AG10803 (cell line): Measurements from ENCODE around the gene CD80.

ENCODE experiments used
- DNase-seq: peaks from one replicate; pipeline ENCODE4 v3.0.0; 2010; ENCODE audit warnings: low read depth
- H3K4me3 ChIP-seq: 2 replicates; pipeline ENCODE4 v1.5.1; 2011; ENCODE audit warnings: mild to moderate bottlenecking, low read length, control low read depth
- TF ChIP-seq, protein P1 (sequence below): conservative IDR thresholded peaks from 2 replicates; pipeline ENCODE4 v1.5.1; 2011; ENCODE audit warnings: mild to moderate bottlenecking, low read length, control low read depth, inconsistent platforms

The CD80 gene

DNA sequence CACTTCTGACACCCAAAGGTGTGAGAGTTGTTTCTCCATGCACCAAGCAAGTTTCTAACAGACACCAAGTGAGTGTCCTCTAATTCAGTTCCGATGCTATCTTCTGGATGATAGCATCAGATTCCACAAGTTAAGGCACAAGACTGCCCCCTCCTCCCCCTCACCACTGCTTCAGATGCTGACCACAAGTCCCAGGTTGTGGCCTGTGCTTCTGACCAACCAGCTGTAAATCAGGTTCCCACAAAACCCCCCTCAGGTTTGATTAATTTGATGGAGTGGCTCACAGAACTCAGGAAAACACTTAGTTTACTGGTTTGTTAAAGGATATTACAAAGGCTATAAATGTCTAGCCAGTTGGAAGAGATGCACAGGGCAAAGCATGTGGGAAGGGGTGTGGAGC, 31.3 kb upstream of the CD80 start:
- no peak for DNase-seq
- no peak overlapping the region for H3K4me3 ChIP-seq
- TF ChIP-seq, protein P1, sequence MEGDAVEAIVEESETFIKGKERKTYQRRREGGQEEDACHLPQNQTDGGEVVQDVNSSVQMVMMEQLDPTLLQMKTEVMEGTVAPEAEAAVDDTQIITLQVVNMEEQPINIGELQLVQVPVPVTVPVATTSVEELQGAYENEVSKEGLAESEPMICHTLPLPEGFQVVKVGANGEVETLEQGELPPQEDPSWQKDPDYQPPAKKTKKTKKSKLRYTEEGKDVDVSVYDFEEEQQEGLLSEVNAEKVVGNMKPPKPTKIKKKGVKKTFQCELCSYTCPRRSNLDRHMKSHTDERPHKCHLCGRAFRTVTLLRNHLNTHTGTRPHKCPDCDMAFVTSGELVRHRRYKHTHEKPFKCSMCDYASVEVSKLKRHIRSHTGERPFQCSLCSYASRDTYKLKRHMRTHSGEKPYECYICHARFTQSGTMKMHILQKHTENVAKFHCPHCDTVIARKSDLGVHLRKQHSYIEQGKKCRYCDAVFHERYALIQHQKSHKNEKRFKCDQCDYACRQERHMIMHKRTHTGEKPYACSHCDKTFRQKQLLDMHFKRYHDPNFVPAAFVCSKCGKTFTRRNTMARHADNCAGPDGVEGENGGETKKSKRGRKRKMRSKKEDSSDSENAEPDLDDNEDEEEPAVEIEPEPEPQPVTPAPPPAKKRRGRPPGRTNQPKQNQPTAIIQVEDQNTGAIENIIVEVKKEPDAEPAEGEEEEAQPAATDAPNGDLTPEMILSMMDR: no peak

DNA sequence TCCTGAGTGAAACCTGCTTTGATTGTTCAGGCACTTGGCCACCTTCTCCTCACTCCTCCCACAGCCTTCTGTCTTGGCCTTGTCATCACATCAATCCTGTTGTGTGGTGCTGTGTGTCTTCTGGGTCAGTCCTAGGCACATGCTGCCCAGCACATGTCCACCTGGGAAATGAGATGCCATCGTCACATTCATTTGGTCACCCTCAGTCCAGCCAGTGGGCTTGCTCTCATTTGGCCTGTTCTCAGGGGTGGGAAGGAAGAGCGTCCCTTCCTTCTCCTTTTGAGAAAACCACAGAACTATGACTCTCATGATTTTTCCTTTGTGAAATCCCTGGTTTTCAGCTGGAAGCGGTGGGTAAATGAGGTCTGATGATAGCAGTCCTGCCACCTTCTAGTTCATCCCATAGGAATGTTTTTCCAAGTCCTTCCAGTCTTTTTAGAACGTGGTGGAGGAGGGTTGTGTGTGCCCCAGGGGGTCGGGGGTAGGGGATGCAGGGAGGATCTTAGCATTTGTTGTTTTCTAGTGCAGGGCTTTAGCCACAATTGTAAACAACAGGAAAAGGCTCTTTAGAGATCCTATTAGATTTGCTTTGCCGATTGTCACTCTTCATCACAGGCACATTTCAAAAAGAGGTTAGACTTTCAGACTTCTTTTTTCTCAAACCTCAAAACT, 29.8 kb upstream of the CD80 start:
- DNase-seq: no peak
- TF ChIP-seq, protein P1: no peak
- H3K4me3 ChIP-seq: no peak overlapping the region

DNA sequence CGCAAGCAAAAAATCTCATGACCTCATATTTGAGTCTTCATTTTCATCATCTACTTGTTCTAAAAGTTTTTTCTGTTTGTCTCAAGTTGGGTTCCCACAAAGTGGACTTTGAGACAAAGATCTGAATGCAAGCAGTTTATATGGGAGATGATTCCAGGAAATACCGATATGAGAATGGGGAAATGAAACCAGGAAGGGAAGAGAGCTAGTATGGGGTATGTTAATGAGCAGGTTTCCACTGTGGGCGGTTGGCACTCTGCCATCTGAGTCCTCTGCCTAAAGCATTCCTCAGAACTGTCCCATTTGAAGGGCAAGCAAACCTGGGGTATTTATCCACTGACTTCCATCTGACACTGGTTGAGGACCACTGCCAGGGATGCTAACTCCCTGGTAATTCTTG, 28.7 kb upstream of the CD80 start:
- no peak for DNase-seq
- no peak overlapping the region for H3K4me3 ChIP-seq
- TF ChIP-seq, protein P1: no peak

DNA sequence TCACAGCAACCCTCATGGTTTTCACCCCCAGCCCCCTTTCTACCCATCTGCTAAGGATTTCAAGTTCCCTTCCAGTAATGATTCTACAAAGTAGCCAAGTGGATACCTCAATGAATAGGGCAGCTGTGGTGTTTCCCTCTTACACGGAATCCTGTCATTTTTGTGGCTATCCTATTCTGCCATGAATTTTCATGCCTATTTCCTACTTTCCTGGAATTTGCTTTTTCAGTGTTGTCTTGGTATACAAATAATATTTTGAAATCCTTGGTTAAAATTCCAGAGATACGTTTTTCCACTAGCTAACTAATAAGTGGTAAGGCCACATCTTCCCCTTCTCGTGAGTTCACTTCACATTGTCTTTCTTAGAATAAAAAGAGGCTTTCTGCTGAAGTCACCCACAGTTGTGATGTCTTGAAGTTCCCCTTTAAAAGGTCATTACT, 27.3 kb upstream of the CD80 start:
- DNase-seq: peak; percentile 84
- no peak overlapping the region for H3K4me3 ChIP-seq
- TF ChIP-seq, protein P1: no peak

DNA sequence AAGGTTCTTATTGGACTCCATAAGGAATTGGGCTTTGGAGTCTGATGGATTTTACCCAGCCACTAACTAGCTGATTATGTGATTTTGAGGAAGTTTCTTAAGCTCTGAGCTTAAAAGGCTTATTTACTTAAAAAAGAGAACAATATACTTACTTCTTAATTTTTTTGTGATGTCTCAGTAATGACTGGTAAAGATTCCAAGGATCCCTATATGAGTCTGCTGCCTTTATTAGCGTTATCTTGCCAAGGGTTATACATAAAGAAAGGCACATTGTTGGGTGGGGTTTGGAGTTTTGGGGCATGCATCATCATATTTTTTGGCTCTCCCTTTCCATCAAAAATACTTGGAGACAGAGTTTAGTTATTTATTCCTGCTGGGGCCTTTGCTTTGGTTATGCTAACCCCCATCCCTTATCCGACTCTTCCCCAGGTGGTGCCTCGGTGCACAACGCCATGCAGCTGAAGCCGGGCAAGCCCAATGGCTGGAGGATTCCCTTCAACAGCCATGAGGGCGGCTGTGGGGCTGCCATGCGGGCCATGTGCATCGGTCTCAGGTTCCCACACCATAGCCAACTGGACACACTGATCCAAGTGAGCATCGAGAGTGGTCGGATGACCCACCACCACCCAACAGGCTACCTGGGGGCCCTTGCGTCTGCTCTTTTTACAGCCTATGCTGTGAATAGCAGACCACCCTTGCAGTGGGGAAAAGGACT, 26.6 kb upstream of the CD80 start:
- TF ChIP-seq, protein P1: no peak
- DNase-seq: peak; percentile 20
- H3K4me3 ChIP-seq: no peak overlapping the region

DNA sequence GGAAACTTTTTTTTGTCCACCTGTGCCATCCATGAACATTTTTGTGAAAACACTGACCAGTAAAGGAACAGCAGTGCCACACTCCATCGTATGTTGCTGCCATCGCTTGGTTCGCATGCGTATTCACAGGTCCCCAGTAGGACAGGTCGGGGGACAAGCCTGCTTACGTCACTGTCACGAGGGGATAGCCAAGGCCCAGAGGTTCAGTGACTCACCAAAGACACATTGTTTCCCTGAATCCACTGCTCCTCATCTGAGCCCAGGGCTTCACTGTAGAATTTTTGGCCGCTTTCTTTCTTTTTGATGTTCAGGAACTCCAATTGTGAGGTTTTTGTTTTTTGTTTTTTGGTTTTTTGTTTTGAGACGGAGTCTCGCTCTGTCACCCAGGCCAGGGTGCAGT, 25.8 kb upstream of the CD80 start:
- H3K4me3 ChIP-seq: no peak overlapping the region
- TF ChIP-seq, protein P1: no peak
- no peak for DNase-seq

DNA sequence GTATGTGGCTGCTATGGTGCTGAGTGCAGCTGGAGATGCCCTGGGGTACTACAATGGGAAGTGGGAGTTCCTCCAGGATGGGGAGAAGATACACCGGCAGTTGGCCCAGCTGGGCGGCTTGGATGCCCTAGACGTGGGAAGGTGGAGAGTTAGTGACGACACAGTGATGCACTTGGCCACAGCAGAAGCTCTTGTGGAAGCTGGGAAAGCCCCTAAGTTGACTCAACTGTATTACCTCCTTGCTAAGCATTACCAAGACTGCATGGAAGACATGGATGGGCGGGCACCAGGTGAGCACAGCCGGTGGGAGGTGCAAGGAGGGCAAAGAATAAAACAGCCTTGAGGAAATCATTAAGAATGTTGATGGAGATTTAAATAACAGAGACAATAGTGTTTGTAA, 22.8 kb upstream of the CD80 start:
- H3K4me3 ChIP-seq: no peak overlapping the region
- DNase-seq: no peak
- TF ChIP-seq, protein P1: no peak
